Ammon's horn (tissue), 1 donor: ENCODE data around the gene ACSL6.
"Not testable (repeated sequence)": the region's sequence is repeated elsewhere in the genome, so short reads cannot be mapped to it uniquely, and the experiment has no call there.

ENCODE experiments used
- DNase-seq: peaks from one replicate; pipeline ENCODE4 v3.0.0-alpha.2; 2016; ENCODE audit warnings: low spot score

The ACSL6 gene

DNA sequence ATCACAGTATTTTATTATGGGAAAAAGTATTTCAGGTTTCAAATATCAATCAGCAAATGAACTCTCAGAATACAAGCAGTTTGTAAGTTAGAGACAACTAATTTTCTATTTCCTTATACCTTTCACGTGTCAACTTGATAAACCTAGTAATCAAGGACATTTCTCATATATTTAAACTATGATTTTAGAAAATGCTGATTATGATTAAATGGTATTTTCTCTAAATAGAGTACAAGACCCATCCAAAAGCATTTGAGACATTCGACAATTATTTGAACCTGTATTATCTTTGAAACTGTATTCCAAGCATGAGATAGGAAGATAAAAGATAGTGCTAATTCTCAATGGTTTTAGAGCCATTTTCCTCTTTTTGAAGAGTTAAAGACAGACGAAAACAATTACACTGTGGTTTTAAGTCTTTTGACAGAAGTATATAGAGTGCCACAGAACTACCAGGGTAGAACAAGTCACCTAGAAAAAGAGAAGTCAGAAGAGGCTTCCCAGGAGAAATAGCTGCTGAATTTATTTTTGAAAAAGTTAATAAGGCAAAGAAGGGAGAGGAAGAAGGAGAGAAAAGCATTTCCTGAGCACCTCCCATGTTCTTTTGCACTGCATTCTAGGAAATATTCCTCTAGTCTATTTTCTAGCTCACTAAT, 71.6 kb downstream of the ACSL6 start:
- DNase-seq, result no peak

- no peak for DNase-seq
Measured at GRCh38 chr5:131932235-131932634, 79.2 kb downstream of the ACSL6 start.

- no peak for DNase-seq
Measured at GRCh38 chr5:131928957-131929356, 82.5 kb downstream of the ACSL6 start.

GRCh38 chr5:131926168-131926567, 85.3 kb downstream of the ACSL6 start:
- DNase-seq, result no peak

DNA sequence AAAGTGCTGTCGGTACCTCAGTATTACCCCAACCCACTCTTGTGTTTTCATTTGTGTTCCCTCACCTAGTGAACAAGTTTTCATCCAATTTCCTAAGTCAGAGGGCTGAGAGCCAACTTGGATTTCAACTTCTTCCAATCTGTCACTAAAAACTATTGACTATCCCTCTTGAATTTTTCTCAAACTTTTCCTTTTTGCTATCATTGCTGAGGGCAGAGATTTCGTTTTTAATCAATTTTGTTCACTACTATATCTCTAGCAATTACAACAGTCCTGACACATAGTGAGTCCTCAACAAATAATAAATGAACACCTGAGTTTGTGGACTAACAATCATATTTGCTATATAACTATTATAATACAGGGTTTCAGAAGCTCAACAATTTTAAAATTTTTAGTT, 95.0 kb downstream of the ACSL6 start:
- no peak for DNase-seq

GRCh38 chr5:131914472-131914871, 97.0 kb downstream of the ACSL6 start:
- DNase-seq, result no peak

DNA sequence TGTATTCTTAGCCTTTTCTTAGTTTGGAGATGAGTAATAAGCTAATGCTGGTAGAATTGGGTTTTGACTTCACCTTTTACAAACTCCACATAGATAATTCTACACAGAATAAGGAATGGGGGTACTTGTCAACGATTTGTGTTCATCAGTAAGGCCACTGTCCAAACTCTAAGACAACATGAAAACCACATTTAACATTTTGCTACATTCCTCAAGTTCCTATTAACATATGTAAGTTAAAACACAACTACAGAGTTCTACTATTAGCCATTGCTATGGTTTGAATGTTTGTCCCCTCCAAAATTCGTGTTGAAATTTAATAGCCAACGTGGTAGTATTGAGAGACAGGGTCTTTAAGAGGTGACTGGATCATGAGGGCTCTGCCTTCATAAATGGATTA, 97.9 kb downstream of the ACSL6 start:
- no peak for DNase-seq

GRCh38 chr5:131906668-131907067, 104.8 kb downstream of the ACSL6 start:
- DNase-seq, result no peak

DNA sequence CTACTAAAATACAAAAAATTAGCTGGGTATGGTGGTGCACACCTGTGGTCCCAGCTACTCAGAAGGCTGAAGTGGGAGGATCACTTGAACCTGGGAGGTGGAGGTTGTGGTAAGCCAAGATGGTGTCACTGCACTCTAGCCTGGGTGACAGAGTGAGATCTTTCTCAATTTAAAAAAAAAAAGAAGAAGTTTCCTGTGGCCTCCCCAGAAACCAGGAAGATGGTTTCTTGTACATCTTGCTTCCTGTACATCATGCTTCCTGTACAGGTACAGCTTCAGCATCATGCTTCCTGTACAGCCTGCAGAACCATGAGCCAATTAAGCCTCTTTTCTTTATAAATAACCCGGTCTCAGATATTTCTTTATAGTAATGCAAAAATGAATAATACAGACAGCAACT, 109.2 kb downstream of the ACSL6 start:
- DNase-seq, result not testable (repeated sequence)
